CD4-positive, alpha-beta T cell treated with Interleukin-6 at 100 ng/mL for 8 hours (primary cell): ENCODE results near the gene GPR39.

Experiments used
- DNase-seq: peaks from one replicate; pipeline ENCODE4 v3.0.0-alpha.2; 2020; ENCODE audit warnings: mixed read lengths, low spot score

GPR39 gene

GRCh38 chr2:132642415-132642814, 225.8 kb downstream of the GPR39 start:
- DNase-seq: no peak

GRCh38 chr2:132645176-132645575, 228.6 kb downstream of the GPR39 start:
- no peak for DNase-seq

DNA sequence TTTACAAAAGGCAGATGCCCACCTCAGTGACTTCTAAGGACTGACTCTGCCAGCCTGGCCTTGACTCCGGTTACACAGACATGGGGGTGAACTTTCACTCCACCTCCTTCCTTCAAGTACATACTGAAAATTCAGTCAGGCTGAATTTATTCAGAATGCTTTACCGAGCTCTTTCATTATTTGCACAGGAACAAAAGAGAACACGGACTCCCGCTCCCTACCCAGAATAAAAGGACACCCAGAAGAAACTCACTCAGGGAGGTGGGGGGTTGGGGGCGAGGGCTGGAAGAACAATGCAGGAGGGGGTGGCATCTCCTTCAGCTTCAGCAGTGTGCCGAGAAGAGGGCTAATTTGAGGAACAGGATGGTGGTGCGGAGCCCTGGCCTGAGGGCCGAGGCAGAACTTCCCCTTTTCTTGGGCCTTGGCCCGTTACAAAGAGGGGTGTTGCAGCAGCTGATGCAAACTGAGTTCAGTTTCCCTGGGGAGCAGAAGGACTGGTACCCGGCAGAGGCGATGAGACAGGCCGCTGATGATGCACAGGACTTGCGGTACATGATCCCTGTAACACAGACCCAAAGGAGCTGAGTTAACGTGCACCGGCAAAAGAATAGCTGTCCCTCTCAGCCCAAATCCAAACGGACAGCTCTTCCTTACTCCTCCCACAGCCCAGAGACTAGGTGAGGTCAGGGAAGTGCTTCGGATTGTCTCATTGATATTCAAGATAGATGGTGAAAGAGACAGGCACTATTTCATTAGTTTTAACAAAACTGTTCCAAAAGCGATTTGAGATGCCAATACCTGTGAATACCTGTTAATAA, 229.3 kb downstream of the GPR39 start:
- no peak for DNase-seq

DNA sequence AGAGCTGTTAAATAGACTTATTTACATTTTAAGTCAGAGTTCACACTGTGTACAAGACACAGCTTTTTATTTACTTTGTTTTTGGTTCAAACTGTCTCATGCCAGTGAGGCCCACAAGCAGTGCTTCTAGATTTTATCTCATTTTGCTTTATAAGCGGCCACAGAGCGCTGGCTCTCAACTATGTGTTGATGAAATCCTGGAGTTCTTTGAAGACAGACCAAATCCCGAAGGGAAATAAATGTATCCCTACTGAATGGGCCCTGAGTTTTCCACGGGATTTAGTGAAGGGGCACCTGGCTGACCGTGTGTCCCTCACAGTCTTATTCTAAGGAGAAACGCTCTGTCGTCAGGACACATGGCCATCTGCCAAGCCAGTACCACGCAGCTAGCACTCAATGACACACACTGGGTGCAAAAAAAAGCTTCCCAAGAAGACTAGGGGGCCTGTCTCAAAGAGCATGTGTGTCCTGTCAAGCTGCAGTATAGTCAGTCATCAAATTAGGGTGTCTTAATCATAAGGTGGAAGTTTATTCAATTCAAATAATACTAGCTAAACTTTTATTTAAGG, 230.0 kb downstream of the GPR39 start:
- no peak for DNase-seq

DNA sequence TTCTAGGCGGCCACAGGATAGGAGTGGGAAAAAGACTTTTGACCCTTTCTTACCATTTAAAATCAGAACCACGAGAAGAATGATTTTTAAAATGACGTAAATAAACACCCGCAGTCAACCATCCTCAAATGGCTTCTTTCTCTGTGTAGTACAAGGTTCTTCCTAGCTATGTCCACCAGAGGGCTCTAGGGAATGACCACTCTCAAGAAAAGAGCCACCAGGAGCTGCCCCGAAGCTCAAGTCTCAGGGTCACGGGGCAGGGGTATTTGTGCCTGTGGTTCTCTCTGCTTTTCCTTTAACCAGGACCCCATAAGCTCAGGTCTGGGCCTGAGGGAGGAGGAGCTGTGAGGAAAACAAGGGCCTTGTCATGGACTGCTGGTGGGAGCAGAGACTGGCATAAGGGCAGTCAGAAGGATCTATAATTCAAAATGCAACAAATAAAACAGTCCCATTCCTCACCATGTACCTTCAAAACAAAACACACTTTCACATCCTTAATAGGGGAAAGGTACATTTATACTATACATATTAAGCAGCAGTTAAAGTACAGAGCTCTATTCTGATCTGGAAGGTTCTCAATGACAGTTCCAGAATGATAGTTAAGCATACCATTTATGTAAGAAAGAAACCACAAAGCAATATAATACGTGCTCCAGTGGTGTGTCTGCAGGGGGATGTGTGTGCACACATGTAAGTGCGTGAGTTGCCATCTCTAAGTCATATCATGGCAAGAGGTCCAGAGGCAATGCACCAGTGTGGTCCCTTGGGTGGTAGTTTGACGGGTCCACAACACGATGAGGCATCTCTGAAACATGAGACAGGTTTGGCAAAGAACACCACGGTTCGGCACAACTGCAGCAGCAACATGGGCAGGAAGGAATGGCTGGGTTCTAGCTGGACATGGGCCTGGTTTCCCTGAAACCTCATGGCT, 234.8 kb downstream of the GPR39 start:
- DNase-seq: no peak

DNA sequence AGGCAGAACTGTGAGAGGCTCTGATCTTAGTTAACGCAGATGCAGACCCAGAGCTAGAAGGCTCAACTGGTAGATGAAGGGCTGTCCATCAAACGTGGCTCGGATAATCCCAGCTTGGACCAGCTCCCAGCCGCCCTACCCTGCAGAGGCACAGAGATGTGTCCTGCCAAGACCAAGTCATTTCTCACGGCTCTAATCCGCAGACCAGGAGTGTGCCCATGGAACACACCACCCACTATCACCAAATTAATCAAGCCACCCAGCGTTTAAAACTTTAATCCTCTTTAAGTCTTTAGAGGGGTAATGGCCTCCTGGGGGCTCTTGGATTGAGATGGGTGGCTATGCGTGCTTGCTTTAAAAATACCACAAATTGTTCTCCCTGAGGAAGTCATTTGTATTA, 235.9 kb downstream of the GPR39 start:
- no peak for DNase-seq

GRCh38 chr2:132654335-132654734, 237.7 kb downstream of the GPR39 start:
- DNase-seq: no peak

DNA sequence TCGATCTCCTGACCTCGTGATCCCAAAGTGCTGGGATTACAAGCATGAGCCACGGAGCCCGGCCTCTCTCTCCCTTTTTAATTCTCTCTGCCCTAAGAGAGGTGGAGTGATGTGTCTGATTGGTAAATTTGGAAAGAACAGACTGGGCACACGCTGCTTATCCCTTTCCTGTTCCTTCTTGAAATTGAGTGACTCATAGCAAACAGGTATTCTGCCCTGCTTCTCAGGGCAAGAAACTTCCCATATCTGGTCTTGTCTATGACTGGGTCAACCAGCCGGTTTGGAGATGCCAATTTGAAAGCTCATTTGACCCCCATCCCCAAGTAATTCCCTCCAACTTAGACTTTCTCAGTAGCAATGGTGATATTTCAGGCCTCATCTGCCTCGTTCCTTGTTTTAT, 238.4 kb downstream of the GPR39 start:
- DNase-seq: no peak

GRCh38 chr2:132656266-132656975, 239.8 kb downstream of the GPR39 start:
- DNase-seq: no peak

DNA sequence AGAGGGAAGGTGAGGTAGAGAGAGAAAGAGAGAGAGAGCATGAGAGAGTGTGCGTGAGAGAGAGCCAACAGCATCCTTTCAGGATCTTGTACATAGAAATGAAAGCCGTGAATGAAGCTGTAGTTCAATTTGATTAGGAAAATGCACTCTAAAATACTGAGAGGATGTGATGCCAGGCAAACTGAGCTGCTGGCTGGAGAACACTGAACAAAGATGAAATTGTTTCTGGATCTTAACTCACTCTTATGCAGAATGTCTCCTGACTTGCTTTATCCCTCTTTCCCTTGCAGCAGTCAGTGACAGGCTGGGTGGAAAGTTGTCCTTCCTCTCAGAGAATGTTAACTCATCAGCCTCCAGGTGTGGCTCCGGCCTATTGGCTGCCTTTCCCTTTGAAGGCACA, 242.7 kb downstream of the GPR39 start:
- DNase-seq: no peak

- no peak for DNase-seq
Measured at GRCh38 chr2:132662732-132663131, 246.1 kb downstream of the GPR39 start.

GRCh38 chr2:132664096-132664495, 247.5 kb downstream of the GPR39 start:
- no peak for DNase-seq

DNA sequence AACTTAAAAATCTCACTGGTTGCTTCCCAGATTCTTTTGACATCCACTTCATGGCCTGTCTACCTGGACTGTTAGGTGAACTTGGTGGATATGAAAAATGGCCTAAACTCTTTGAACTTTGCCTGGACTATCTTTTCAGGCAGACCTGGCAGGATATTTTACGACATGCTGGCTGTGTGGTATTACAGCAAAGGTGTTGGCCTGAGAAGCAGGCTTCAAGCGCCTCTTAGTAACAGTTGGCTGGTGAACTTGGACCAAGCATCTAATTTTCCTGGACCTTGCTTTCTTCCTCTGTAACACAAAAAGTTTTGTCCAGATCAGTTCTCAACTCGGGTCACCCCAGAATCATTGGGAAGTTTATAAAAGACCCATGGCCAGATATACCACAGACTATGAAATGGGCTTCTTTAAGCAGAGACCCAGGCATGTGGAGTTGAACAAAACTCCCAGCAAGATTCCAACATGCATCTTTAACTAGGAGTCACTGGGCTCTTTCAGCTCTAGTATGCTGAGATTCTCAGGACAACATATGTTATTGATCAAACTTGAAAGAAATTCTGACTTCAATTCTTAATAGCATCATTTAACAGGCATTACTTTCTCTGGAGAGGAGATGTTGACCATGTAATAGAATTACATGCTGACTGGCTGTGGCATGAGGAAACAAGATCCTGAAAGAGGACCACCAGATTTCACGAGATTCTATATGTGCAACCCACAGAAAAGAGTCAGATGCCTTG, 249.0 kb downstream of the GPR39 start:
- no peak for DNase-seq

GRCh38 chr2:132667706-132668105, 251.1 kb downstream of the GPR39 start:
- DNase-seq: no peak

DNA sequence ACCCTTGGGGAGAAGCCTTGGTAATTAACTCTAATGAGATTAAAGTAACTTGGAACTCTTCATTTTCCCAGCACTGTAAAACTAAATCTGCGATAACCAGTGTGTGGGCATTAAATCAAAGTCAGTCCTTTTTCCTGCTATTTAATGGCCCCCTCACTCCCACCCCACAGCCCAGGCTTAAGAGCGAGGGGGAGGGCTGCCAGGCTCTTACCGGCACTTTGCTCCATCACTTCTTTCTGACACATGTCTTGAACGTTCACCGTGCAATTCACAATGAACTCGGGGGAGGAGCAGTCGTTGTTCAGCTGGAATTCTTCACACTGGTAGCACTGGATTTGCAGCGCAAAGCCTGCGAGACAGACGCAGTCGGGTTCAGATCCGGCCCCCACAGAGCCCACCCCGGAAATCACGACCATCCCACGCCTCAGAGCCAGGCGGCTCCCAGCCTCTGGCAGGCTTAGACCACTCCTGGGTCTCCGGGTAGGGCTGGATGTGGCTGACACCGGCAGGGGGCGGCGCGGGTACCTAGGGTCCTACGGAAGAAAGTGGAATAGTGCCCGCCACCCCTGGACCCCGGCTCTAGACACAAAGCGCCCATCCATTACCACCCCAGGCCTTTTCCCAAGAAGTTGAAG, 251.7 kb downstream of the GPR39 start:
- DNase-seq: no peak

GRCh38 chr2:132668987-132669907, 252.6 kb downstream of the GPR39 start:
- no peak for DNase-seq

- DNase-seq: no peak
Measured at GRCh38 chr2:132669908-132670495, 253.4 kb downstream of the GPR39 start, which contains the start of gene LYPD1. LYPD1 (minus strand) TSS chr2:132670205; CDS start chr2:132669932, 273 bp downstream.

- no peak for DNase-seq
Measured at GRCh38 chr2:132670496-132671150, 254.0 kb downstream of the GPR39 start.
